GM12892 (cell line): ENCODE measurements around the gene CENPB.

Experiments
- POLR2A ChIP-seq: IDR thresholded peaks from 2 replicates; pipeline ENCODE4 v1.6.1; 2011; ENCODE audit warnings: low read depth, low read length, control low read depth
- POLR2AphosphoS5 ChIP-seq: IDR thresholded peaks from 2 replicates; pipeline ENCODE4 v1.6.1; 2011; ENCODE audit warnings: low read depth, low read length, control low read depth

GRCh38 chr20:3755269-3755668, 31.3 kb downstream of the CENPB start:
- TF ChIP-seq POLR2A: no peak
- no peak for TF ChIP-seq POLR2AphosphoS5
